Endothelial cell of umbilical vein (primary cell): ENCODE results near the gene TTLL11. TPM values are rescaled to one million over a fixed set of nuclear protein-coding genes. Genes with fewer than 3 reads are reported as not detected.

Source experiments
- BruUV-seq: library from RNA; stranded (reverse); fragments of 400-500 nt; replicated peaks from 2 replicates; lab custom pipeline; 2021; lab: Mats Ljungman, UMichigan
- CTCF ChIA-PET: fragments of 300-600, 350-600 bp; sonication (Branson Sonifier 250); formaldehyde crosslinking; loops from one replicate; lab custom pipeline; 2021; ENCODE audit warnings: antibody characterized with exemption, inconsistent platforms; lab: Charles Lee
- POLR2A ChIA-PET: fragments of 300-600, 350-600 bp; sonication (Branson Sonifier 250); formaldehyde crosslinking; loops from one replicate; lab custom pipeline; 2021; ENCODE audit warnings: antibody characterized with exemption, inconsistent platforms; lab: Charles Lee
- DNase-seq: peaks from one replicate; pipeline ENCODE4 v3.0.0-alpha.2; 2011; ENCODE audit warnings: low read depth, low spot score
- FAIRE-seq: peaks from 2 replicates; lab custom pipeline; 2011; peaks lifted over from hg19 to GRCh38; lab: Jason Lieb, UNC
- H2AFZ ChIP-seq: 2 replicates; pipeline ENCODE4 v1.6.0; 2012; ENCODE audit warnings: low read depth, low read length, control low read depth, inconsistent platforms
- H3K27ac ChIP-seq: 2 replicates; pipeline ENCODE4 v1.5.1; 2011; ENCODE audit warnings: low read depth, mild to moderate bottlenecking, control low read depth, low read length, moderate library complexity; ENCODE audit not compliant: insufficient read depth
- H3K27me3 ChIP-seq, 2 experiments: 2 replicates each; pipeline versions ENCODE4 v1.6.0 to v1.6.1; 2011; ENCODE audit warnings: low read length in 2 of 2, mixed read lengths in 1 of 2; ENCODE audit not compliant: control insufficient read depth in 2 of 2, insufficient read depth in 2 of 2
- H3K36me3 ChIP-seq, 2 experiments: 2 replicates in 1 of 2; 3 replicates in 1 of 2; pipeline ENCODE4 v1.5.1; 2011; ENCODE audit warnings: low read length in 2 of 2, mild to moderate bottlenecking in 1 of 2, moderate library complexity in 1 of 2; ENCODE audit not compliant: control insufficient read depth in 2 of 2, insufficient read depth in 2 of 2; ENCODE audit errors: extremely low read depth in 1 of 2
- H3K4me1 ChIP-seq: 3 replicates; pipeline ENCODE4 v1.5.1; 2011; ENCODE audit warnings: mild to moderate bottlenecking, low read length; ENCODE audit not compliant: control insufficient read depth, insufficient read depth; ENCODE audit errors: extremely low read depth
- H3K4me2 ChIP-seq: 2 replicates; pipeline ENCODE4 v1.6.1; 2011; ENCODE audit warnings: low read length, control low read depth, mixed read lengths; ENCODE audit not compliant: insufficient read depth
- H3K4me3 ChIP-seq, 3 experiments: fragments of 200-600 bp in 1 of 3; sonication (generic), shearing (Covaris generic) in 1 of 3; replicated peaks in 1 of 3; 2 replicates each; pipeline ENCODE4 v1.5.1; 2011 to 2016; ENCODE audit warnings: control low read depth in 3 of 3, low read length in 3 of 3, mild to moderate bottlenecking in 2 of 3, inconsistent platforms in 1 of 3, low read depth in 1 of 3, moderate library complexity in 1 of 3; ENCODE audit not compliant: insufficient read depth in 1 of 3
- H3K79me2 ChIP-seq: 2 replicates; pipeline ENCODE4 v1.6.0; 2012; ENCODE audit warnings: low read length, inconsistent platforms; ENCODE audit not compliant: control insufficient read depth, insufficient read depth
- H3K9ac ChIP-seq: replicated peaks from 2 replicates; pipeline ENCODE3; 2011; ENCODE audit warnings: low read length, control low read depth; ENCODE audit not compliant: insufficient read depth; ENCODE audit errors: extremely low read depth
- H3K9me1 ChIP-seq: replicated peaks from 3 replicates; pipeline ENCODE4 v1.6.0; 2011; ENCODE audit warnings: mild to moderate bottlenecking, low read length; ENCODE audit not compliant: control insufficient read depth, insufficient read depth; ENCODE audit errors: extremely low read depth
- H3K9me3 ChIP-seq: replicated peaks from 2 replicates; pipeline ENCODE4 v1.5.1; 2012; ENCODE audit warnings: low read length, inconsistent platforms; ENCODE audit not compliant: control insufficient read depth, insufficient read depth
- H4K20me1 ChIP-seq: replicated peaks from 2 replicates; pipeline ENCODE3; 2011; ENCODE audit warnings: mild to moderate bottlenecking, low read length; ENCODE audit not compliant: control insufficient read depth, insufficient read depth; ENCODE audit errors: extremely low read depth
- CTCF ChIP-seq, 2 donors: IDR thresholded peaks; 1 replicate in 1 of 2; 2 replicates in 1 of 2; pipeline ENCODE4 v1.5.1; 2011; ENCODE audit warnings: low read length in 2 of 2, mild to moderate bottlenecking in 2 of 2, moderate library complexity in 2 of 2, control low read depth in 1 of 2, inconsistent platforms in 1 of 2, low read depth in 1 of 2; ENCODE audit not compliant: insufficient read depth in 1 of 2; ENCODE audit errors: extremely low read depth in 1 of 2
- FOS ChIP-seq: IDR thresholded peaks from 2 replicates; pipeline ENCODE4 v1.6.1; 2011; ENCODE audit warnings: mild to moderate bottlenecking, low read length, moderate library complexity, borderline replicate concordance; ENCODE audit not compliant: insufficient read depth
- POLR2AphosphoS5 ChIP-seq: IDR thresholded peaks from 2 replicates; pipeline ENCODE4 v1.6.1; 2012; ENCODE audit warnings: low read depth, mild to moderate bottlenecking, control low read depth, low read length, moderate library complexity; ENCODE audit not compliant: insufficient read depth
- dilution Hi-C: fragments of 300-500 bp; cut with MboI; formaldehyde crosslinking; loops from one replicate; pipeline ENCODE4 v1.15.0; 2019; ENCODE audit warnings: low sequenced_read_pairs; ENCODE audit not compliant: extremely low pct_ligation_motif_present
- intact Hi-C: fragments of 100-400 bp; cut with micrococcal nuclease; formaldehyde crosslinking; loops from one replicate; pipeline ENCODE4 v1.10.0; 2022
- polyA plus RNA-seq, 4 experiments: library from polyadenylated mRNA; depleted of rRNA in 3 of 4; stranded (reverse) in 3 of 4; unstranded in 1 of 4; fragments of >200 nt; gene quantifications; 2 replicates each; pipeline versions ENCODE4 v1.2.1 to v1.2.3, GENCODE V29; 2011 to 2012; ENCODE audit warnings: missing spikeins in 1 of 4
- total RNA-seq: library from RNA; stranded (reverse); gene quantifications from 2 replicates; pipeline ENCODE4 v1.2.3, GENCODE V29; 2021

TTLL11 gene
- total and polyA plus RNA-seq, 2 donors (not counting 3 experiments of a cell fraction or from before 2014, with no cell fraction given): 4.9 to 5.1 TPM

GRCh38 chr9:122125509-122126330, 32.6 kb upstream of the TTLL11 start:
- TF ChIP-seq POLR2AphosphoS5 (no peak), FOS (peak; percentile 41)
- ChIA-PET POLR2A (interaction anchor here (1.2 kb wide), 2 partner anchors 225 to 694 kb away, joined by 3 to 4 read pairs; no protein-coding TSS in a partner anchor), CTCF (interaction anchor here (0.5 to 14.3 kb wide), 46 partner anchors 9 to 685 kb away, joined by 3 to 576 read pairs (median 6); partner anchors contain the start of genes MRRF, PTGS1, RBM18 and TTLL11)
- H3K27me3 ChIP-seq: no peaks in the 10 kb centered on the region
- dilution Hi-C loops: no loop called here
- no peaks in the 10 kb centered on the region for H3K9me3 ChIP-seq
- H2AFZ ChIP-seq: no peak overlapping the region
- no TSS peak for BruUV-seq
- H3K9ac ChIP-seq: no peak overlapping the region
- H3K36me3 ChIP-seq: no peaks in the 10 kb centered on the region
- intact Hi-C loops: loop anchor here (1.0 to 2.0 kb wide), 8 partner anchors 19 to 685 kb away; partner anchors contain the start of genes LHX6, MRRF and RBM18
- peak; percentile 78 for FAIRE-seq
- H3K4me3 ChIP-seq: no peak overlapping the region
- H3K9me1 ChIP-seq: no peaks in the 10 kb centered on the region
- DNase-seq: peak; percentile 32
- H3K79me2 ChIP-seq: no peaks in the 10 kb centered on the region
- peaks cover 20% of the 10 kb centered on the region for H3K4me1 ChIP-seq
- no peaks in the 10 kb centered on the region for H4K20me1 ChIP-seq
- no peak overlapping the region for H3K27ac ChIP-seq
- no peak overlapping the region for H3K4me2 ChIP-seq

GRCh38 chr9:122125158-122125508, 32.0 kb upstream of the TTLL11 start:
- TF ChIP-seq CTCF (IDR thresholded peaks at IDR 0.05; ENCODE audit: extremely low read depth in 1 of 2, insufficient read depth in 1 of 2, low read depth in 1 of 2, low read length in 2 of 2) (peak; percentile 85 to 95), FOS (no peak)
- dilution Hi-C loops (no loop called here), intact Hi-C loops (loop anchor here (1.0 to 2.0 kb wide), 8 partner anchors 20 to 685 kb away; partner anchors contain the start of genes LHX6, MRRF and RBM18)
- no TSS peak for BruUV-seq
- Histone ChIP-seq H4K20me1 (no peaks in the 10 kb centered on the region), H3K9me1 (no peaks in the 10 kb centered on the region), H3K79me2 (no peaks in the 10 kb centered on the region), H3K4me1 (peaks cover 20% of the 10 kb centered on the region), H3K27me3 (no peaks in the 10 kb centered on the region), H3K4me3 (no peak overlapping the region), H3K4me2 (no peak overlapping the region), H3K36me3 (no peaks in the 10 kb centered on the region), H2AFZ (no peak overlapping the region), H3K27ac (no peak overlapping the region), H3K9me3 (no peaks in the 10 kb centered on the region), H3K9ac (no peak overlapping the region)
- ChIA-PET POLR2A (interaction anchor here (1.0 to 1.2 kb wide), 3 partner anchors 182 to 695 kb away, joined by 3 to 4 read pairs (median 3); no protein-coding TSS in a partner anchor), CTCF (interaction anchor here (0.6 to 14.3 kb wide), 55 partner anchors 8 to 691 kb away, joined by 3 to 576 read pairs (median 5); partner anchors contain the start of genes MORN5, MRRF, NDUFA8 and PTGS1)
- DNase-seq: peak; percentile 77
- FAIRE-seq: peak; percentile 90
